ENCODE data around the gene SRD5A3. TPM values are rescaled to one million over a fixed set of nuclear protein-coding genes. Genes with fewer than 3 reads are reported as not detected.
"Not testable (repeated sequence)": the region's sequence is repeated elsewhere in the genome, so short reads cannot be mapped to it uniquely, and the experiment has no call there.

The SRD5A3 gene
- total RNA-seq, 2 experiments from 2014 or later: 12.9 to 15.9 TPM

DNA sequence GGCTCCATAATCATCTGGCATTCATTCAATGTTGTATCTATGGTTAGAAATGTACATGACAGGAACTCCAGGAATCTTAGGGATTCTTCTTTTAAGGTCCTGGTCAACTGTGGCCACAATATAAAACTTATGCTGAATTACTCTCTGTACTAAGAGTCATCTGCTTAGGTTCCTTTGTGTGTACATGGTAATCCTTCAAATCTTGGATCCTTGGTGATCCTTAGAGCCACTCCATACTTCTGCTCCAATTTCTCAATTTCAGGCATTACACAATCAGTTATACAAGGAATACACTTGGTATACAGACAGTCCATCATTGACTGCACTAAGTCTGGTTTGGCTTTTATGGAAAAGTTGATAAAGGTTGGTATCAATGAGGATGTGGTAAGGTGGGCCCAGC lies 5.8 kb downstream of the SRD5A3 start:
- peaks cover 16% of the 10 kb centered on the region for H3K4me1 Mint-ChIP-seq (ENCODE audit: low read depth)
- H3K4me3 Mint-ChIP-seq: no peak overlapping the region
- ATAC-seq (no peak), DNase-seq (no peak)
- H3K27me3 Mint-ChIP-seq: no peaks in the 10 kb centered on the region
- CTCF ChIA-PET: no interaction called here
- intact Hi-C loops (cut with micrococcal nuclease): no loop called here
- POLR2A ChIA-PET: no interaction called here
- H3K27ac Mint-ChIP-seq: no peak overlapping the region
- H3K36me3 Mint-ChIP-seq (ENCODE audit: low read depth): peaks cover 22% of the 10 kb centered on the region
- H3K9me3 Mint-ChIP-seq: no peaks in the 10 kb centered on the region
- TF ChIP-seq, protein P1, sequence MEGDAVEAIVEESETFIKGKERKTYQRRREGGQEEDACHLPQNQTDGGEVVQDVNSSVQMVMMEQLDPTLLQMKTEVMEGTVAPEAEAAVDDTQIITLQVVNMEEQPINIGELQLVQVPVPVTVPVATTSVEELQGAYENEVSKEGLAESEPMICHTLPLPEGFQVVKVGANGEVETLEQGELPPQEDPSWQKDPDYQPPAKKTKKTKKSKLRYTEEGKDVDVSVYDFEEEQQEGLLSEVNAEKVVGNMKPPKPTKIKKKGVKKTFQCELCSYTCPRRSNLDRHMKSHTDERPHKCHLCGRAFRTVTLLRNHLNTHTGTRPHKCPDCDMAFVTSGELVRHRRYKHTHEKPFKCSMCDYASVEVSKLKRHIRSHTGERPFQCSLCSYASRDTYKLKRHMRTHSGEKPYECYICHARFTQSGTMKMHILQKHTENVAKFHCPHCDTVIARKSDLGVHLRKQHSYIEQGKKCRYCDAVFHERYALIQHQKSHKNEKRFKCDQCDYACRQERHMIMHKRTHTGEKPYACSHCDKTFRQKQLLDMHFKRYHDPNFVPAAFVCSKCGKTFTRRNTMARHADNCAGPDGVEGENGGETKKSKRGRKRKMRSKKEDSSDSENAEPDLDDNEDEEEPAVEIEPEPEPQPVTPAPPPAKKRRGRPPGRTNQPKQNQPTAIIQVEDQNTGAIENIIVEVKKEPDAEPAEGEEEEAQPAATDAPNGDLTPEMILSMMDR (IDR thresholded peaks at IDR 0.05): no peak

- Mint-ChIP-seq H3K27me3 (no peaks in the 10 kb centered on the region), H3K4me3 (no peak overlapping the region), H3K9me3 (no peaks in the 10 kb centered on the region), H3K4me1 (ENCODE audit: low read depth) (peaks cover 7% of the 10 kb centered on the region), H3K27ac (no peak overlapping the region), H3K36me3 (ENCODE audit: low read depth) (peaks cover 22% of the 10 kb centered on the region)
- intact Hi-C loops (cut with micrococcal nuclease): no loop called here
- POLR2A ChIA-PET: interaction anchor here (0.6 kb wide), 1 partner anchor 74 kb away, joined by 3 read pairs; no protein-coding TSS in a partner anchor
- ATAC-seq (no peak), DNase-seq (no peak)
- CTCF ChIA-PET: interaction anchor here (1.1 kb wide), 2 partner anchors 30 to 50 kb away, joined by 3 read pairs; no protein-coding TSS in a partner anchor
- TF ChIP-seq, protein P1 (IDR thresholded peaks at IDR 0.05): no peak
These were observed 6.7 kb downstream of the SRD5A3 start for GRCh38 chr4:55352726-55353125.

- H3K36me3 Mint-ChIP-seq (ENCODE audit: low read depth): peaks cover 22% of the 10 kb centered on the region
- H3K4me3 Mint-ChIP-seq; intact Hi-C loops (cut with micrococcal nuclease); H3K4me1 Mint-ChIP-seq (ENCODE audit: low read depth); ATAC-seq; H3K9me3 Mint-ChIP-seq; H3K27me3 Mint-ChIP-seq; POLR2A ChIA-PET; H3K27ac Mint-ChIP-seq; DNase-seq: not testable (repeated sequence)
- CTCF ChIA-PET: interaction anchor here (1.1 kb wide), 2 partner anchors 31 to 49 kb away, joined by 3 read pairs; no protein-coding TSS in a partner anchor
These were observed 7.2 kb downstream of the SRD5A3 start for GRCh38 chr4:55353228-55353747.

DNA sequence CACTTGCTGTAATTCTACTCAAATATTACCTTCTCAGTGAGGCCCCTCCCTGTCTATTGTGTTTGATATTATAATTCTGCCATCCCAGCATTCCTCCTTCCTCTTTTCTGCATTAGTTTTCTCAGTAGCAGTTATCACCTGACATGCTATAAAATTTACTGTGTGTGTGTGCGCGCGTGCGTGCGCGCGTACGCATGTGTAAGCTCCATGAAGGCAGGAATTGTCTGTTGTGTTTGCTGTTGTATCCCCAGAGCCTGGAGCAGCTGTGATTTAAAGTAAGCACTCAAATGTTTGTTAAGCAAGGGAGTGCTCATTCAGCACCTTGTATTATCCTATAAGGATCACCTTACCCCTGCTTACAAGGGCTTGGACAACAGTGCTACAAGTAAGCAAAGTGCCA lies 8.6 kb downstream of the SRD5A3 start:
- POLR2A ChIA-PET: interaction anchor here (0.6 to 1.3 kb wide), 2 partner anchors 30 to 115 kb away, joined by 3 read pairs; no protein-coding TSS in a partner anchor
- no peaks in the 10 kb centered on the region for H3K9me3 Mint-ChIP-seq
- no peaks in the 10 kb centered on the region for H3K27me3 Mint-ChIP-seq
- no peak for ATAC-seq
- DNase-seq: no peak
- peaks cover 16% of the 10 kb centered on the region for H3K4me1 Mint-ChIP-seq (ENCODE audit: low read depth)
- TF ChIP-seq, protein P1 (IDR thresholded peaks at IDR 0.05): no peak
- intact Hi-C loops (cut with micrococcal nuclease): no loop called here
- H3K36me3 Mint-ChIP-seq (ENCODE audit: low read depth): peaks cover 22% of the 10 kb centered on the region
- CTCF ChIA-PET: interaction anchor here (0.7 to 2.0 kb wide), 3 partner anchors 8 to 13 kb away, joined by 3 to 6 read pairs (median 3); partner anchors contain the start of gene SRD5A3
- H3K27ac Mint-ChIP-seq: no peak overlapping the region
- no peak overlapping the region for H3K4me3 Mint-ChIP-seq

DNA sequence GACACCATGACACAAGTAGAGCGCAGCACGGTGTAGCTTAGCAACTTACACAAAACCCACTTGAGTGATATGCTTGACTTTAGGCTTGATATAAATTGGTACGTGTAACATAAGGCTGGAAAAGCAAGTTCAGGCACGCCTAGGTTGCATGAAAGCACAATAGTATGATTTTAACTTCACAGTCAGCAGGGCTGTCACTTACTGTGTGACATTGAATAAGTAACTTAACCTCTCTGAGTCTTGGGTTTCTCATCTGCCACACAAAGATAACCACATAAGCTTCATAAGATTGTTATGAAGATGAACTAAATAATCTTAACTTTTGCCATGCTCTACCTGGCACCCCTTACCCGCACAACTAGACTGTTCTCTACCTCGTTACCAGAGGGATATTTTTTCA lies 9.5 kb downstream of the SRD5A3 start:
- Mint-ChIP-seq H3K9me3 (no peaks in the 10 kb centered on the region), H3K36me3 (ENCODE audit: low read depth) (peaks cover 22% of the 10 kb centered on the region), H3K4me3 (no peak overlapping the region), H3K27ac (no peak overlapping the region), H3K27me3 (no peaks in the 10 kb centered on the region), H3K4me1 (ENCODE audit: low read depth) (peaks cover 16% of the 10 kb centered on the region)
- intact Hi-C loops (cut with micrococcal nuclease): no loop called here
- ATAC-seq: no peak
- CTCF ChIA-PET: interaction anchor here (1.0 to 2.0 kb wide), 3 partner anchors 8 to 12 kb away, joined by 3 to 6 read pairs (median 3); no protein-coding TSS in a partner anchor
- TF ChIP-seq, protein P1 (IDR thresholded peaks at IDR 0.05): no peak
- POLR2A ChIA-PET: interaction anchor here (1.3 to 1.6 kb wide), 3 partner anchors 11 to 40 kb away, joined by 3 read pairs; partner anchors contain the start of gene TMEM165
- DNase-seq: no peak
